Ovary (tissue), 3 donors: ENCODE results near the gene PSMB8.

Experiments
- EP300 ChIP-seq: sonication (generic); formaldehyde crosslinking; IDR thresholded peaks from one replicate; pipeline ENCODE4 v1.6.1; 2017; ENCODE audit warnings: antibody characterized with exemption
- TF ChIP-seq, protein P1 (sequence below), 3 donors: fragments of 450-650 bp in 2 of 3; fragments of 200-600 bp in 1 of 3; IDR thresholded peaks; one replicate each; pipeline versions ENCODE4 v1.5.1 to v1.8.0; 2016 to 2022; ENCODE audit warnings: antibody characterized with exemption in 3 of 3, mild to moderate bottlenecking in 1 of 3
- donor health status: DM: no; HTN: no; CAD: no.

DNA sequence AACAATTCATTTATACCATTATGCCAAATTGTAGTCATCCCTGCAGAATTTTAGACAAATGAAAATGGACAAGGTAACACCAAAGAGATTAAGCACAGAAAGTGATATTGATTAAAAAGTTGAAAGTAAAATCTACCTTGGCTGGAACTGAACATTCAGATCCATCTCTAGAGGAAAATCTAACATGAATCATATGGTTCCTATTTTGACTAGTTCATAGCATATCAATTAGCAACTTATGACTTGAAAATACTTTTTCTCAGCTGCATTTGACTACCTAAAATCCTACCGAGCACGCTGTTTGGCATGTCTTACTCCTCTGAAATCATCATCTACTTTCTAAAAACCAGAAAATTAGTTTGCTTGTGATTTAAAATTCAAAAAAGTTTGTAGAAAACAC, 32.8 kb upstream of the PSMB8 start:
- TF ChIP-seq, protein P1, sequence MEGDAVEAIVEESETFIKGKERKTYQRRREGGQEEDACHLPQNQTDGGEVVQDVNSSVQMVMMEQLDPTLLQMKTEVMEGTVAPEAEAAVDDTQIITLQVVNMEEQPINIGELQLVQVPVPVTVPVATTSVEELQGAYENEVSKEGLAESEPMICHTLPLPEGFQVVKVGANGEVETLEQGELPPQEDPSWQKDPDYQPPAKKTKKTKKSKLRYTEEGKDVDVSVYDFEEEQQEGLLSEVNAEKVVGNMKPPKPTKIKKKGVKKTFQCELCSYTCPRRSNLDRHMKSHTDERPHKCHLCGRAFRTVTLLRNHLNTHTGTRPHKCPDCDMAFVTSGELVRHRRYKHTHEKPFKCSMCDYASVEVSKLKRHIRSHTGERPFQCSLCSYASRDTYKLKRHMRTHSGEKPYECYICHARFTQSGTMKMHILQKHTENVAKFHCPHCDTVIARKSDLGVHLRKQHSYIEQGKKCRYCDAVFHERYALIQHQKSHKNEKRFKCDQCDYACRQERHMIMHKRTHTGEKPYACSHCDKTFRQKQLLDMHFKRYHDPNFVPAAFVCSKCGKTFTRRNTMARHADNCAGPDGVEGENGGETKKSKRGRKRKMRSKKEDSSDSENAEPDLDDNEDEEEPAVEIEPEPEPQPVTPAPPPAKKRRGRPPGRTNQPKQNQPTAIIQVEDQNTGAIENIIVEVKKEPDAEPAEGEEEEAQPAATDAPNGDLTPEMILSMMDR (IDR thresholded peaks at IDR 0.05) = no peak
- TF ChIP-seq EP300 = no peak
